Activated T-helper 9 cell treated with anti-CD3 and anti-CD28 coated beads, Interleukin-2, amount 50 U/mL, for 16 hours (primary cell): ENCODE results near the gene C12orf75.

Experiments
- DNase-seq: peaks from one replicate; pipeline ENCODE4 v3.0.0-alpha.2; 2020; ENCODE audit warnings: low read depth

The C12orf75 gene

DNA sequence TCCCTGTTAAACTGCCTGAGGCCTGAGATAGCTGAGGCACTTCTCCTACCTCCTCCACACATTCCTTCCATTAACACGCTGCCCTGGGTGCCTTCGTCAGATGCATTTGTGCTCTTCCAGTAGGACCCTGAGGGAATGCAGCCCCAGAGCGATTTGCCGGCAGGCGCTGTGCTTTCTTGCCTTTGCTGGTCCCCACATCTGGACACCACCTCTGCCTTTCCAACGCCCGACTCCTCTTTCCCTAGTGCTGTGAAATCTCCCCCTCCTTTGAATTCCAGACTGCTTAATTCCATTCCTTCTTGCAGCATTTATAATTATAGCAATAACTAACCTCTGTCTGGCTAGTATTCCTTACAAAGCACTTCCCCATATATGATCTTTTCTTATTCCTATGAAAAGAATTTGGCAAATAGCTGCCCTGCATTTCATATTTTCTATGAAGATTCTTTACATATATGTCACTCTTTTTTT is 88.4 kb downstream of the C12orf75 start:
- no peak for DNase-seq

DNA sequence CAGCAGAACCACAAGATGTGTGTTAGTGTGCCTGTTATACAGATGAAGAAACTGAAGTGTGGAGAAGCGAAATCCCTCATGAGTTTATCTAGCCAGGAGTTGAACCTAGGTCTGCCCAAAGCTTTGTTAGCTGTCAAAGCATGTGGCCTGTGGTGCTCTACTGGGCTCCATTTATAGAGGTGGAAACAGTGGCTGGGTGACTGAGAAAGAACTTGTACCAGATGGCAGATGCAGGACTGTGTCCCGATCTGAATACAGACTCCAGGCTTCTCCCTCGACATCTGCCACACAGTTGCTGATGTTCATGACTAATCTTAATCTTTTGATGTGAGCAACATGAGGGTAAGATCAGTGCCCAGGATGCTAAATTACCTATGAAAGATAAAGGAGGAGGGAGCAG is 89.1 kb downstream of the C12orf75 start:
- no peak for DNase-seq

DNA sequence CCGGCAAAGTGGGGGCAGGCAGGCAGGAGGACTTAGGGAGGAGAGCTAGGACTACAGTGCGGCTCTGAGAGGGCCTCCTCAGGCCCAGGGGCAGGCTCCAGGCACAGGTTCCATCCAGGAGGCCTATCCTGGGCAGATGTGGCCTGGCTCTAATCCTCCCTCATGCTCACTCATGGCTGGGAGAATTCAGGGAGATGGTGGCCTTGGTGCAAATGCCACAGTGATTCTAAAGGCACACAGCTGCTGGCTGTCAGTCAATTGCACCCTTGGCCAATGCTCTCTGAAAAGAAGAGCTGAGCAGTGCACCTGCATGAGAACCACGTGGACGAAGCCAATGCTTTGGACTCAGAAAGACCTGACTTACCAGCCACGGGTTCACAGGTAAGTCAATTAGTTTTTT is 89.6 kb downstream of the C12orf75 start:
- DNase-seq = no peak

DNA sequence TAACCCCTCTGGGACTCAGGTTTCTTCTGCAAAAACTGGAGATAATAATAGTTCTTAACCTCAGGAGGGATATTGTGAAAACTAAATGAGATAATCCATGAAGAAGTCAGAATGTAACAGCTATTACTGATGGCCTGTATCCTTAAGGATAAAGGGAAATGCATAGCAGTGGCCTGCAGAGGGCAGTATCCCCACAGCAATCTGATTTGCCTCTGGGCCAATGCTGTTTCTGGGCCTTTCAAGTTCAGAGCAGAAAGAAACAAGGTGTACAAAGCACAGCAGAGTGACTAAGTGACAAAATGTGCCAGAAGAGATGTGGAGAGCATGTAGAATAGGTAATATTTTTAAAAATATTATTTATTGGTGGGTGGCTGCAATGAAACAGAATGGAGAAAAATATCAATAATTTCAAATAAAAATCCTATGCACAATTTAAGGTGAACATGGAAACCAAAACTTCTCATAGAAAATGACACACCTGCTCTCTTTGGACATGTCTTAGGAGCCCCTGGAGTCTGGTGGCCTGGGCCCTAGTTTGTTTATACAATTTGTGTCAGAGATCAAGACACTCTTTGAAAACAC is 90.3 kb downstream of the C12orf75 start:
- DNase-seq = peak; percentile 33
